Measurements from ENCODE around the gene ALDH16A1. TPM values are rescaled to one million over a fixed set of nuclear protein-coding genes. Genes with fewer than 3 reads are reported as not detected.
"Not testable (repeated sequence)": the region's sequence is repeated elsewhere in the genome, so short reads cannot be mapped to it uniquely, and the experiment has no call there.

ALDH16A1 gene
- total RNA-seq, 4 donors from 2014 or later: 32.5 to 39.5 (median 34.2) TPM

DNA sequence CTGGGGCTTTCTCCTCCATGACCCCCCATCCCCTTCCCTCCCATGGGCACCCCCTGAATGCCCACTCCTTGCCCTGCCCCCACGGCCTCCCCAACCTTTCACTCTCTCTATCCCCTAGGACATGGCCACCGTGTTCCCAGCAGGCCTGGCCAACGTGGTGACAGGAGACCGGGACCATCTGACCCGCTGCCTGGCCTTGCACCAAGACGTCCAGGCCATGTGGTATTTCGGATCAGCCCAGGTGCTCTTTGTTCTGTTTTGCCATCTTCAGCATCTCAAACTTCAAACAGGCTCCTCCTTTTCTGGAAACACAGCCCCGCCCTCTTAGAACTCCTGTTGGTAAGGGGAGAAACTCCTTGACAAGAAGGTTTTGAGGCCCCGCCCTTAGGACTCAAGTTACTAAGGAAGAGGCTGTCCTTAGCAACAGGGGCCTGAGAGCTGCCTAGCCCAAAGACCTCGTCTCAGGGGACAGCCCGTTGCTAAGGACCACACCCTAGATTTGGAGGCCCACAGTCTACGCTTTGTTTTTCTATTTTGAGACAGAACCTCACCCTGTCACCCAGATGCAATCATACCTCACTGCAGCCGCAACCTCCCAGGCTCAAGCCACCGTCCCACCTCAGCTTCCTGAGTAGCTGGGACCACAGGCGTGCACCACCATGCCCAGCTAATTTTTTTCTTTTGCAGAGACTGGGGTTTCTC, 15.9 kb downstream of the ALDH16A1 start:
- 70 to 75% methylated on average over 15 of the region's 15 CpGs for WGBS, 2 donors
- H3K4me1 ChIP-seq: peaks cover 4 to 8% of the 10 kb centered on the region in 2 donors
- peak; percentile 18 to 36 for DNase-seq
- H3K27me3 ChIP-seq: no peaks in the 10 kb centered on the region
- H3K9me3 ChIP-seq: no peaks in the 10 kb centered on the region
- H3K4me3 ChIP-seq (replicated peaks in 1 of 3): no peak overlapping the region
- H3K27ac ChIP-seq: peak overlapping the region in 1 of 3 donors; percentile 45
- H3K36me3 ChIP-seq: peaks cover 0 to 11% of the 10 kb centered on the region in 2 donors
- TF ChIP-seq, protein P1, sequence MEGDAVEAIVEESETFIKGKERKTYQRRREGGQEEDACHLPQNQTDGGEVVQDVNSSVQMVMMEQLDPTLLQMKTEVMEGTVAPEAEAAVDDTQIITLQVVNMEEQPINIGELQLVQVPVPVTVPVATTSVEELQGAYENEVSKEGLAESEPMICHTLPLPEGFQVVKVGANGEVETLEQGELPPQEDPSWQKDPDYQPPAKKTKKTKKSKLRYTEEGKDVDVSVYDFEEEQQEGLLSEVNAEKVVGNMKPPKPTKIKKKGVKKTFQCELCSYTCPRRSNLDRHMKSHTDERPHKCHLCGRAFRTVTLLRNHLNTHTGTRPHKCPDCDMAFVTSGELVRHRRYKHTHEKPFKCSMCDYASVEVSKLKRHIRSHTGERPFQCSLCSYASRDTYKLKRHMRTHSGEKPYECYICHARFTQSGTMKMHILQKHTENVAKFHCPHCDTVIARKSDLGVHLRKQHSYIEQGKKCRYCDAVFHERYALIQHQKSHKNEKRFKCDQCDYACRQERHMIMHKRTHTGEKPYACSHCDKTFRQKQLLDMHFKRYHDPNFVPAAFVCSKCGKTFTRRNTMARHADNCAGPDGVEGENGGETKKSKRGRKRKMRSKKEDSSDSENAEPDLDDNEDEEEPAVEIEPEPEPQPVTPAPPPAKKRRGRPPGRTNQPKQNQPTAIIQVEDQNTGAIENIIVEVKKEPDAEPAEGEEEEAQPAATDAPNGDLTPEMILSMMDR (IDR thresholded peaks at IDR 0.05): no peak
- TF ChIP-seq POLR2A (IDR thresholded peaks at IDR 0.05): no peak
- intact Hi-C loops (cut with DNase I): no loop called here

DNA sequence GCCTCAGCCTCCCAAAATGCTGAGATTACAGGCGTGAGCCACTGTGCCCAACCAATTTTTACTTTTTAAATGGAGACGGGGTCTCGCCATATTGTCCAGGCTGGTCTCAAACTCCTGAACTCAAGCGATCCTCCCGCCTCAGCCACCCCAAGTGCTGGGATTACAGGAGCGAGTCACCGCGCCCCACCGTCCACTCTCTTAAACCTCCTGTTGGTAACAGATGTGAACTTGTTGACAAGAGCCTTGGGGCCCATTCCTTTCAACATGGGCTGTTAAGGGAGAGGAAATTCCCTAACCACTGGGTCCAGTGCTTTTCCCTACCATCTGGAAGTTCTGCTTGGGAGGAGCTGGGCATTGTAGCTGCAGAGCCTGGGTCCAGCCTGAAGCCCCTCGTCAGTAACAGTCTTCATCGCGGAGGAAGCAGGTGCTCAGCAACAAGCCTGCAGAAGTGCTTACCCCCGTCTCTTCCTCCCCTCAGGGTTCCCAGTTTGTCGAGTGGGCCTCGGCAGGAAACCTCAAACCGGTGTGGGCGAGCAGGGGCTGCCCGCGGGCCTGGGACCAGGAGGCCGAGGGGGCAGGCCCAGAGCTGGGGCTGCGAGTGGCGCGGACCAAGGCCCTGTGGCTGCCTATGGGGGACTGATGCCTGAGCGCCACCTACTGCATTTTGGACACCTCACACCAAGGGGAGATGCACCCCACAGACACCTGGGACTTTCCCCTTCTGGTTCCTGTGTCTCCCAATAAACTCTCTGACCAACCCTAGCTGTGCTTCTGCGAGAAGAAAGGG, 17.0 kb downstream of the ALDH16A1 start:
- Histone ChIP-seq H3K27ac (no peak overlapping the region), H3K4me1 (peaks cover 4 to 8% of the 10 kb centered on the region in 2 donors), H3K9me3 (no peaks in the 10 kb centered on the region), H3K36me3 (peaks cover 0 to 3% of the 10 kb centered on the region in 2 donors), H3K27me3 (no peaks in the 10 kb centered on the region), H3K4me3 (replicated peaks in 1 of 3) (no peak overlapping the region)
- intact Hi-C loops (cut with DNase I): no loop called here
- TF ChIP-seq POLR2A (IDR thresholded peaks at IDR 0.05): no peak
- TF ChIP-seq, protein P1 (IDR thresholded peaks at IDR 0.05): no peak
- DNase-seq: no peak
- WGBS, 2 donors: 86% methylated on average over 14 to 21 of the region's 25 CpGs

DNA sequence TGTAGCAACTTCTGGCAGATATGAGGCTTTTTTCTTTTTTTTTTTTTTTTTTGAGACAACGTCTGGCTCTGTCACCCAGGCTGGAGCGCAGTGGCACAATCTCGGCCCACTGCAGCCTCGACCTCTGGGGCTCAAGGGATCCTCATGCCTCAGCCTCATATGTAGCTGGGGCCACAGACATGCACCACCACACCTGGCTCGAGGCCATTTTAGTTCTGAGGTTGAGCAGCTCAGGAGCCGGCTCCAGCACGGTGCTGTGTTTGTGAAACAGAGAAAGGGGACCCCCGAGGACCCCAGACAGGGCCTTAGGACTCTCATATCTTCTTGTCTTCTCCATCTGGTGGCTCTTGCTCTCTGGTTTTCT, 17.6 kb downstream of the ALDH16A1 start:
- Histone ChIP-seq H3K9me3 (no peaks in the 10 kb centered on the region), H3K36me3 (peaks cover 0 to 3% of the 10 kb centered on the region in 2 donors), H3K4me1 (peaks cover 4 to 8% of the 10 kb centered on the region in 2 donors), H3K27me3 (no peaks in the 10 kb centered on the region), H3K4me3 (replicated peaks in 1 of 3) (no peak overlapping the region), H3K27ac (no peak overlapping the region)
- intact Hi-C loops (cut with DNase I): no loop called here
- DNase-seq: no peak
- WGBS, 2 donors: 70 to 77% methylated on average over 8 of the region's 8 CpGs
- TF ChIP-seq, protein P1 (IDR thresholded peaks at IDR 0.05): no peak
- no peak for TF ChIP-seq POLR2A (IDR thresholded peaks at IDR 0.05)

DNA sequence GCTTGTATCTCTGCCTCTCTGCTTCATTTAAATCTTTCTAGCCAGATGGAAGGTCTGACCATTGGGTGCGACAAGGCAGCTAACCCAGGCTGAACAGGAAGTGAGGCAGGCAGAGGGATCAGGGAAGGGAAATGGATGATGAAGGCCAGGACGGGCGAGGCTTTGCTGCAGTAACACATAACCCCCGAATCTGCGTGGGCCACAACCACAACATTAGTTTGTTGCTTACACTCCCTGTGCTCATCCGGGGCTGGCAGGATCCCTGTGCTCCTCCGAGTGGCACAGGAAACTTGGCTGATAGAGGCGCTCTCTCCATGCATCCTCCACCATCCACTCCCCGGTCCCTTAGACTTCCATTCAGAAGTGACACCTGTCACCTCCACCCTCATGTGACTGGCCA, 19.9 kb downstream of the ALDH16A1 start:
- TF ChIP-seq, protein P1 (IDR thresholded peaks at IDR 0.05): no peak
- no peak for TF ChIP-seq POLR2A (IDR thresholded peaks at IDR 0.05)
- H3K9me3 ChIP-seq: no peaks in the 10 kb centered on the region
- H3K4me3 ChIP-seq (replicated peaks in 1 of 3): no peak overlapping the region
- no peak for DNase-seq
- intact Hi-C loops (cut with DNase I): no loop called here
- H3K27me3 ChIP-seq: no peaks in the 10 kb centered on the region
- no peaks in the 10 kb centered on the region for H3K36me3 ChIP-seq
- no peak overlapping the region for H3K27ac ChIP-seq
- peaks cover 4 to 8% of the 10 kb centered on the region in 2 donors for H3K4me1 ChIP-seq
- WGBS, 2 donors: 85 to 87% methylated on average over 9 of the region's 9 CpGs

DNA sequence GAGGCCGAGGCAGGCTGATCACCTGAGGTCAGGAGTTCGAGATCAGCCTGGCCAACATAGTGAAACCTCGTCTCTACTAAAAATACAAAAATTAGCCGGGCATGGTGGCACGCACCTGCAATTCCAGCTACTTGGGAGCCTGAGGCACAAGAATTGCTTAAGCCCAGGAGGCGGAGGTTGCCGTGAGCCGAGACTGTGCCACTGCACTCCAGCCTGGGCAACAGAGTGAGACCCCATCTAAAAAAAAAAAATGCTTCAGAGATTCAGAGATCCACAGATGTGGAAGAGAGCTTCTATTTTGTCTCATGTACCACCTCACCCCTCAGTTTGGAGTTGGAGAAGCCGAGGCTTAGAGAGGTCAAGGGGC, 20.5 kb downstream of the ALDH16A1 start:
- WGBS, 2 donors: 69 to 77% methylated on average over 6 to 9 of the region's 9 CpGs
- H3K4me1 ChIP-seq; H3K9me3 ChIP-seq; intact Hi-C loops (cut with DNase I); H3K27me3 ChIP-seq; DNase-seq; H3K36me3 ChIP-seq: not testable (repeated sequence)
- Histone ChIP-seq H3K4me3 (replicated peaks in 1 of 3) (peak overlapping the region in 1 of 3 donors; percentile 62), H3K27ac (peak overlapping the region in 2 of 3 donors; percentile 69 to 90)
